HepG2 (cell line): ENCODE data around the gene CD7. TPM values are rescaled to one million over a fixed set of nuclear protein-coding genes. Genes with fewer than 3 reads are reported as not detected.
A peak's percentile ranks its signal among the peaks of the same experiment; 100 is the strongest.

Experiments
- ARNT2 ChIP-seq: sonication (generic); formaldehyde crosslinking; IDR thresholded peaks from 2 replicates; pipeline ENCODE4 v1.8.0; 2022; ENCODE audit warnings: mild to moderate bottlenecking, low read depth, missing genetic modification reagents, moderate library complexity
- CHD4 ChIP-seq: fragments of 200-600 bp; sonication (generic); IDR thresholded peaks from 2 replicates; pipeline ENCODE4 v1.7.0; 2017; ENCODE audit warnings: mild to moderate bottlenecking, low read length, borderline replicate concordance
- EEA1 ChIP-seq: sonication (generic); formaldehyde crosslinking; IDR thresholded peaks from 2 replicates; pipeline ENCODE4 v1.5.1; 2020; ENCODE audit warnings: mild to moderate bottlenecking, missing genetic modification reagents, borderline replicate concordance
- HMG20A ChIP-seq: IDR thresholded peaks from 2 replicates; pipeline ENCODE4 v1.6.1; 2016; ENCODE audit warnings: borderline replicate concordance
- HNF1B ChIP-seq: sonication (generic); formaldehyde crosslinking; IDR thresholded peaks from 2 replicates; pipeline ENCODE4 v1.5.1; 2020; ENCODE audit warnings: mild to moderate bottlenecking, moderate library complexity, missing genetic modification reagents
- HNRNPK ChIP-seq: fragments of 200-400 bp; formaldehyde crosslinking; IDR thresholded peaks from 2 replicates; pipeline ENCODE4 v1.6.1; 2018; ENCODE audit warnings: low read length, low read depth, moderate library complexity, mild to moderate bottlenecking; ENCODE audit not compliant: poor library complexity, severe bottlenecking
- MAFF ChIP-seq: IDR thresholded peaks from 2 replicates; pipeline ENCODE4 v1.6.1; 2011; ENCODE audit warnings: low read depth, low read length, improper control_type of control experiment
- MAFK ChIP-seq, 2 experiments: IDR thresholded peaks in 1 of 2; conservative IDR thresholded peaks in 1 of 2; 2 replicates each; pipeline ENCODE4 v1.6.1; 2011; ENCODE audit warnings: improper control_type of control experiment in 2 of 2, low read length in 2 of 2
- NFRKB ChIP-seq: fragments of 450-650 bp; IDR thresholded peaks from 2 replicates; pipeline ENCODE4 v1.6.1; 2017
- PAF1 ChIP-seq: IDR thresholded peaks from 2 replicates; pipeline ENCODE4 v1.6.1; 2016; ENCODE audit warnings: missing genetic modification reagents, missing compliant biosample characterization
- SUZ12 ChIP-seq: fragments of 150-350 bp; IDR thresholded peaks from 2 replicates; pipeline ENCODE4 v1.6.1; 2014; ENCODE audit warnings: low read depth, low read length
- ZBTB44 ChIP-seq: sonication (generic); formaldehyde crosslinking; IDR thresholded peaks from 2 replicates; pipeline ENCODE4 v1.4.0; 2020; ENCODE audit warnings: missing genetic modification reagents
- ZNF10 ChIP-seq: sonication (generic); formaldehyde crosslinking; IDR thresholded peaks from 2 replicates; pipeline ENCODE4 v1.4.0; 2020; ENCODE audit warnings: mild to moderate bottlenecking, low read depth, missing genetic modification reagents, borderline replicate concordance
- ZNF136 ChIP-seq: sonication (generic); formaldehyde crosslinking; IDR thresholded peaks from 2 replicates; pipeline ENCODE4 v1.8.1; 2022; ENCODE audit warnings: low read depth, mild to moderate bottlenecking, moderate library complexity, missing genetic modification reagents
- ZNF484 ChIP-seq: sonication (generic); formaldehyde crosslinking; IDR thresholded peaks from 2 replicates; pipeline ENCODE4 v1.5.1; 2020; ENCODE audit warnings: mild to moderate bottlenecking, low read depth, missing genetic modification reagents, borderline replicate concordance
- ZNF552 ChIP-seq: sonication (generic); formaldehyde crosslinking; IDR thresholded peaks from 2 replicates; pipeline ENCODE4 v1.9.0; 2022; ENCODE audit warnings: missing genetic modification reagents, mild to moderate bottlenecking, borderline replicate concordance
- ZNF563 ChIP-seq: sonication (generic); formaldehyde crosslinking; IDR thresholded peaks from 2 replicates; pipeline ENCODE4 v1.8.0; 2022; ENCODE audit warnings: mild to moderate bottlenecking, moderate library complexity, missing genetic modification reagents
- ZNF569 ChIP-seq: sonication (generic); formaldehyde crosslinking; IDR thresholded peaks from 2 replicates; pipeline ENCODE4 v1.5.0; 2020; ENCODE audit warnings: mild to moderate bottlenecking, missing genetic modification reagents, moderate library complexity, borderline replicate concordance
- ZNF572 ChIP-seq: sonication (generic); formaldehyde crosslinking; IDR thresholded peaks from 2 replicates; pipeline ENCODE4 v1.5.1; 2020; ENCODE audit warnings: mild to moderate bottlenecking, missing genetic modification reagents
- ZNF574 ChIP-seq: sonication (generic); formaldehyde crosslinking; IDR thresholded peaks from 2 replicates; pipeline ENCODE4 v1.4.0; 2020; ENCODE audit warnings: missing genetic modification reagents
- ZNF616 ChIP-seq: sonication (generic); formaldehyde crosslinking; IDR thresholded peaks from 2 replicates; pipeline ENCODE4 v1.5.0; 2020; ENCODE audit warnings: low read depth, mild to moderate bottlenecking, missing genetic modification reagents
- ZNF746 ChIP-seq: sonication (generic); formaldehyde crosslinking; IDR thresholded peaks from 2 replicates; pipeline ENCODE4 v1.8.0; 2022; ENCODE audit warnings: mild to moderate bottlenecking, missing genetic modification reagents
- ZNF788 ChIP-seq: sonication (generic); formaldehyde crosslinking; IDR thresholded peaks from 2 replicates; pipeline ENCODE4 v1.5.0; 2020; ENCODE audit warnings: mild to moderate bottlenecking, missing genetic modification reagents, borderline replicate concordance
- ZSCAN22 ChIP-seq: sonication (generic); formaldehyde crosslinking; IDR thresholded peaks from 2 replicates; pipeline ENCODE4 v1.4.0; 2020; ENCODE audit warnings: mild to moderate bottlenecking, missing genetic modification reagents
- polyA plus RNA-seq, 8 experiments: library from polyadenylated mRNA; depleted of rRNA in 3 of 8; stranded (reverse) in 7 of 8; unstranded in 1 of 8; fragments of >200 nt; fragmentation: Illumina TruSeq in 4 of 8; extraction: Trizol in 4 of 8; gene quantifications; 2 replicates each; pipeline versions ENCODE4 v1.2.1 to v1.2.3, GENCODE V29; 2011 to 2016; ENCODE audit warnings: low read depth in 4 of 8, missing spikeins in 1 of 8, mixed read lengths in 1 of 8; ENCODE audit not compliant: insufficient read depth in 1 of 8
- total RNA-seq, 5 experiments: library from RNA; depleted of rRNA; stranded (reverse); fragments of >200 nt; fragmentation: Illumina TruSeq; extraction: Trizol; gene quantifications; 2 replicates each; pipeline ENCODE4 v1.2.3, GENCODE V29; 2016; ENCODE audit warnings: low read depth in 1 of 5

CD7 gene
- total and polyA plus RNA-seq, 2 of the 13 experiments (the other 11 are each of a cell fraction or from before 2014, with no cell fraction given): 67.6 to 76.4 TPM

- TF ChIP-seq ZNF552 (peak; percentile 92; the same call in 1 of the 2 replicates), CHD4 (peak; percentile 89), ZSCAN22 (CRISPR knock-in tag) (no peak), ZNF616 (peak; percentile 42; the same call in 1 of the 2 replicates), ZBTB44 (CRISPR knock-in tag) (peak; percentile 21; the same call in 1 of the 2 replicates), ZNF569 (CRISPR knock-in tag) (no peak), EEA1 (CRISPR knock-in tag) (no peak; the same call in 1 of the 2 replicates), ZNF563 (CRISPR knock-in tag) (peak; percentile 53; the same call in 1 of the 2 replicates), HMG20A (0 out of 2 replicates have a peak, but pooled peaks have one; percentile 74), NFRKB (no peak), SUZ12 (no peak), ZNF746 (peak; percentile 99), HNF1B (CRISPR knock-in tag) (peak; percentile 94), HNRNPK (no peak), ZNF574 (peak; percentile 85), PAF1 (CRISPR knock-in tag) (no peak), MAFK (conservative IDR thresholded peaks at IDR 0.05 in 1 of 2, IDR thresholded peaks at IDR 0.05 in 1 of 2; ENCODE audit: low read length in 2 of 2) (no peak), MAFF (no peak), ZNF10 (CRISPR knock-in tag) (no peak), ARNT2 (CRISPR knock-in tag) (peak; percentile 91), ZNF136 (CRISPR knock-in tag) (no peak; the same call in 1 of the 2 replicates), ZNF484 (CRISPR knock-in tag) (no peak), ZNF572 (no peak), ZNF788 (CRISPR knock-in tag) (peak; percentile 96)
Observed at GRCh38 chr17:82287868-82288801, 29.3 kb downstream of the CD7 start (continued).
